Transverse colon (tissue), 4 donors: ENCODE measurements around the gene RHOC.

Experiments used
- POLR2A ChIP-seq: fragments of 450-650 bp; IDR thresholded peaks from one replicate; pipeline ENCODE4 v1.6.1; 2016; ENCODE audit warnings: antibody characterized with exemption, mild to moderate bottlenecking, moderate library complexity
- POLR2AphosphoS5 ChIP-seq, 3 donors: sonication (generic); formaldehyde crosslinking; IDR thresholded peaks; one replicate each; pipeline ENCODE4 v1.6.1; 2016; ENCODE audit warnings: antibody characterized with exemption in 3 of 3
- TF ChIP-seq, protein P1 (sequence below), 5 experiments: fragments of 200-600 bp in 3 of 5; fragments of 450-650 bp in 2 of 5; sonication (generic) in 3 of 5; IDR thresholded peaks; 1 replicate in 2 of 5; 2 replicates in 3 of 5; pipeline ENCODE4 v1.5.1; 2016 to 2017; ENCODE audit warnings: antibody characterized with exemption in 5 of 5, inconsistent platforms in 3 of 5, mild to moderate bottlenecking in 2 of 5, moderate library complexity in 1 of 5

DNA sequence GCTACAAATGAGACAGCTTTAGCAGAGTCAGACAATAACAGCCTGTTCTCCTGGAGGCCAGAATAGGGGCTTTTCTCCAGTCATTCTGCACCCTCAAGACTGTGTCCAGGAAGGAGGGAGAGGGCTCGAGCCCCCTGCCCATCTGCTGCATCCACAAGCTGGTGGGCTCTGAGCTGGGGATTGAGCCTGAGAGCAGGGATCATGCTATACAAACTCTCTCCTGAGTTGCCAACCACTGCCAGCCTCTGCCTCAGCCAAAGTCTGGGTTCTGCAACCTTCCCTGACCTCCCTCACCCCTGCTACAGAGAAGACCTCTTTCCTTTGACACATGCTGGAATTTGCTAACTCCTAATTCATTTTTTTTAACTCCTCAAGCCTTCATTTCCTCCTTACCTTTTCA, 23.0 kb upstream of the RHOC start:
- TF ChIP-seq, protein P1, sequence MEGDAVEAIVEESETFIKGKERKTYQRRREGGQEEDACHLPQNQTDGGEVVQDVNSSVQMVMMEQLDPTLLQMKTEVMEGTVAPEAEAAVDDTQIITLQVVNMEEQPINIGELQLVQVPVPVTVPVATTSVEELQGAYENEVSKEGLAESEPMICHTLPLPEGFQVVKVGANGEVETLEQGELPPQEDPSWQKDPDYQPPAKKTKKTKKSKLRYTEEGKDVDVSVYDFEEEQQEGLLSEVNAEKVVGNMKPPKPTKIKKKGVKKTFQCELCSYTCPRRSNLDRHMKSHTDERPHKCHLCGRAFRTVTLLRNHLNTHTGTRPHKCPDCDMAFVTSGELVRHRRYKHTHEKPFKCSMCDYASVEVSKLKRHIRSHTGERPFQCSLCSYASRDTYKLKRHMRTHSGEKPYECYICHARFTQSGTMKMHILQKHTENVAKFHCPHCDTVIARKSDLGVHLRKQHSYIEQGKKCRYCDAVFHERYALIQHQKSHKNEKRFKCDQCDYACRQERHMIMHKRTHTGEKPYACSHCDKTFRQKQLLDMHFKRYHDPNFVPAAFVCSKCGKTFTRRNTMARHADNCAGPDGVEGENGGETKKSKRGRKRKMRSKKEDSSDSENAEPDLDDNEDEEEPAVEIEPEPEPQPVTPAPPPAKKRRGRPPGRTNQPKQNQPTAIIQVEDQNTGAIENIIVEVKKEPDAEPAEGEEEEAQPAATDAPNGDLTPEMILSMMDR (IDR thresholded peaks at IDR 0.05) = no peak
- TF ChIP-seq POLR2AphosphoS5 (IDR thresholded peaks at IDR 0.05) (no peak), POLR2A (no peak)
